Measurements from ENCODE around the gene DHRSX. TPM values are rescaled to one million over a fixed set of nuclear protein-coding genes. Genes with fewer than 3 reads are reported as not detected.
"Not testable (repeated sequence)": the region's sequence is repeated elsewhere in the genome, so short reads cannot be mapped to it uniquely, and the experiment has no call there.

The DHRSX gene
- total RNA-seq, 1 donor from 2014 or later = 29.9 TPM

GRCh38 chrX:2318371-2318770, 182.4 kb downstream of the DHRSX start:
- no peak for DNase-seq (ENCODE audit: low read depth)

GRCh38 chrX:2317527-2318055, 183.2 kb downstream of the DHRSX start:
- DNase-seq (ENCODE audit: low read depth) = no peak

DNA sequence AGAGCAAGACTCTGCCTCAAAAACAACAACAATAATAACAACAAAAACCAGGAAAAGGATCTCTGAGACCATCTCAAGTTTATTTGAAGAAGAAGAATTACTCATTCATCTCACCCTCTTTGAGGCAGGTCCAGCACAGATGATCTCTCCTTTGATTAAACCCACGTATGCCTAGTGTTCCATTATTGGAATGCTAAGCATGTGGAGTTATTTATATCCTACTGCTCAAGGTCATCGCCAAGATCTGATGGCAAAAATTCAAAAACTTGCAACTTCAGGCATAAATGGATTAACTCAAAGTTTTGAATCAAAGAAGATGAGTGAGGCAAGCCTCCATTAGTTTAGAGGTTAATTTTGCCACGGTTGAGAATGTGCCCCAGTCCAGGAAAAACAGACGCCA, 184.2 kb downstream of the DHRSX start:
- DNase-seq (ENCODE audit: low read depth) = no peak

DNA sequence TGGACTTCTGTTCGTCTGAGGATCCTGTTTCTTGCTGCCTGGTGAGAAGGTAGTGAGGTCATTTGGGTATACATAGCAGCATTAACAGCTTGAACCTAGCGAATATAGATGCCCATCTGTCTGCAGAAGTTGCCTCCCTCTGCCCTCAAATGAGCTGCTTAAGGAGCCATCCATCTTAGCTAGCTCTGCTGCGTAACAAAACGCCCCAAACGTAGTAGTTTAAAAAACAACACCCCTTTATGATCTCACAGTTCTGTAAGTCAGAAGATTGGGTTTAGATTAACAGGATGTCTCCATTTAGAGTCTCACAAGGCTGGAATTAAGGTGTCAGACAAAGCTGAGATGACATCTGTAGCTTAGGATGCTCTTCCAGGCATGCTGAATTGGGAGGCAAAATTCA, 185.3 kb downstream of the DHRSX start:
- DNase-seq (ENCODE audit: low read depth) = no peak

GRCh38 chrX:2314831-2315365, 185.9 kb downstream of the DHRSX start:
- peak; percentile 72 for DNase-seq (ENCODE audit: low read depth)

GRCh38 chrX:2313864-2314640, 186.7 kb downstream of the DHRSX start:
- no peak for DNase-seq (ENCODE audit: low read depth)

- DNase-seq (ENCODE audit: low read depth) = peak; percentile 54
Measured at GRCh38 chrX:2312061-2312591, 188.7 kb downstream of the DHRSX start.

DNA sequence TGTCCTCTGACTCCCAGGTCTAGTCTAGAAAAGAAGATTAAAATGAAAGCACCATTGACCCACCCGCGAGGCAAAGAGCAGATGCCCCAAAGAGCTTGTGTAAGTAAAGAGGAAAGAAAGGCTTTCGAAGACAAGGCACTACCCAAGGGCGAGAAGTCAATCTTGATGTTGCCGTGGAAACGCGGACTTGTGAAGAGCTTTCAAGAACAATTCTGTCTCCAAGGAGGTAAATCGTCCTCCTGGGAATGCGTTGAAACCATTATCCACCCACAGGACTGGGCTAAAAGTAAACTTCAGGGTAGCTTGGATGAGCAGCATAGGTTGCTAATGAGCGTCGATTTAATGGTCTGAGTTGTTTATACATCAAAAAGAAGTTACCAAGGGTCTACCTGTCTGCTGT, 189.3 kb downstream of the DHRSX start:
- DNase-seq (ENCODE audit: low read depth) = peak; percentile 18

DNA sequence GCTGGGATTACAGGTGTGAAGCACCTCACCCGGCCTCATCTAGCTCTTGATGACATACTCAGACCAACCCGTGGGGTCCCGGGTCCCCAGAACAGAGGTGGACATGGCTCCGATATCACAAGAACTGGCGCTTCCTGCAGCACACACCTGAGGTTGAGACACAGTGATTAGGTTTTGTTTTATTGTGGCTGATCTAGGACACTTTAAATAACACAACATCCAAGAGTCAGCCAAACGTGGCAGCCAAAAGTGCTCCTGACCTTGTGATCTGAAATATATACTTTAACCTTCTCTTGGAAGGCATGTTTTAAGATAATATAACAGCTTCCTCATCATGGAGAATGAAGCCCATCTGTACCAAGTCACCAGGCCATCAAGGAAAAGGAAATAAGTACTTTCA, 198.9 kb downstream of the DHRSX start:
- DNase-seq (ENCODE audit: low read depth) = no peak

DNA sequence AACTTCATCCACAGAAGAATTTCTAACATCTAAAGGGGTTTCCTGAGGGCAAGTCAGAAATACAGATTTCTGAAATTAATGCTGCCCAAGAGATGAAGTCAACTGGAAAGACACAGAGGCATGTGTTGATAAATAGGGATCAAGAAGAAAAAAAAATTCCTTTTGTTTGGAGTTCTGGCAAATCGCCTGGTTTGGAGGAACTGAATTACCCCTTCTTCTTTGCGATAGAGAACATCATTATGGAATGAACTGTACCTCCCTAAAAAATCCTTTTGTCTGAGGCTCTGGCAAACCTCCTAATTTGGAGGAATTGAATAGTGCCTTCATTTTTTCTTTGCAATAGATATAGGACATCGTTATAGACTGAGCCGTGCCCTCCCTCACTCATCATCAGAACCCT, 200.9 kb downstream of the DHRSX start:
- no peak for DNase-seq (ENCODE audit: low read depth)

DNA sequence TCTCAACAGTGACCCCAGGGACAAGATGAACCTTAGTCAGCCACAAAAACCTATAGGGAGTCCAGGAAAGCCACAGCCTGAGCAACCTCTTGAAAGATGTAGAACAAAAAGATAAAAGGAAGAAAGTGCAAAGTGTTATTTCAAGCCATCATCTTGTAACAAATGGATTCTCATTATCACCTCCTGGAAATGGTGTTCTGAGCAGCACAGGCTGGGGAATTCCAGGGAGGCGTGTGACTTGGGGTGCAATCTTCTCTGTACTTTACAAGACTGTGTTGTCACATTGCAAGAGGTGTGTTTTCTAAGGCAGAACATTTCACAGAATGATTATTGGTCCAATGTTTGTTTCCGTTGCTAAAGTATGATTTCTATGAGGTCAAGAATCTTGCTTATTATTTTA, 214.0 kb downstream of the DHRSX start:
- no peak for DNase-seq (ENCODE audit: low read depth)

DNA sequence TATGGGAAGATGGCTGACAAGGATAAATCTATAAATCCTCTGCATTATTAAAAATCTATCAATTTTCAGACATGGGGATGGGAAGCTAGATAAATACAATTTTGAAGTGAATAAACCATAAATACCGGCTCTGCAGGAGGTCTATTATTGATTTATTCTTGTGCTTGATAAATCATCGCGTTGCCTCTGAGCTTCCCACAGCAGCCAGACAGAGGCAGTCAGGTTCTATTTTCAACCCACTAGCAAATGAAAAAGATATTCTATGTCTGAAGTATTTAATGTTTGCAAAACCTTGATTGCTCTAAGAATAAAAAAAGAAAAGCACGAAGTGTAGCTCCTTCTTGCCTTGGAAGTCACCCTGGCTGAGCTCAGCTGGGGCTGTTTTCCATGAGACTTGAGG, 216.2 kb downstream of the DHRSX start:
- DNase-seq (ENCODE audit: low read depth) = no peak

DNA sequence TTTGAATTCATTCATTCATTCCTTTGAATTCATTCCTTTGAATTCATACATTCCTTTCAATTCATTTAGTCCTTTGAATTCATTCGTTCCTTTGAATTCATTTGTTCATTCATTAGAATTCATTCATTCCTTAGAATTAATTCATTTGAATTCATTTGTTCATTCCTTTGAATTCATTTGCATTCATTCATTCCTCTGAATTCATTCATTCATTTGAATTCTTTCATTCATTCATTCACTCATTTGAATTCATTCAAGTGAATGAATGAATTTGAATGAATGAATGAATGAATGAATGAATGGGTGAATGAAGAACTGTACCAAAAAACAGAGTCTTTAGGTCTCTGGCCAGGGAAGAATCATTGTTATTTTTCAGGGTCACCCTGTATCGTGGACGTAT, 216.6 kb downstream of the DHRSX start:
- no peak for DNase-seq (ENCODE audit: low read depth)

GRCh38 chrX:2283111-2283859, 217.5 kb downstream of the DHRSX start:
- DNase-seq (ENCODE audit: low read depth) = no peak

DNA sequence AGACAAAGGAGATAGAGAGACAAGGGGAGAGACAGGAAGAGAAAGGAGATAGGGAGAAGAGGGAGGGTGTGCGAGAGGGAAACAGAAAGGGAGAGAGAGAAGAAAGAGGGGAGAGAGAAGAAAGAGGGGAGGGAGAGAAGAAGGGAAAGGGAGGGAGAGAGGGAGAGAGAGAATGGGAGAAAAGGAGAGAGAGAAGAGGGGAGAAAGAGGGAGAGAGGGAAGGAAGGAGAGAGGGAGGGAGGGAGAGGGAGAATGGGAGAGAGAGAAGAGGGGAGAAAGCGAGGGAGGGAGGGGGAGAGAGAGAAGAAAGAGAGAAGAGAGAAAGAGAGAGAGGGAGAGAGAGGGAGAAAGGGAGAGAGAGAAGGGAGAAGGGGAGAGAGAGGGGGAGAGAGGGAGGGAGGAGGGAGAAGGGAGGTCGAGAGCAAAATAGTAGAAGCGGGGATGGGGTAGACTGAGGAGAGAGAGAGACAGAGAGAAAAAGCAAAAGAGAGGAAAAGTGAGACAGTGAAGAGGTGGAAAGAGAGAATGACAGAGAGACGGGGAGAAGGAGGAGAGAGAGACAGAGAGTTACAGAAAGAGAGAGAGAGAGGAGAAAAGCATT, 218.2 kb downstream of the DHRSX start:
- DNase-seq (ENCODE audit: low read depth) = no peak

- DNase-seq (ENCODE audit: low read depth) = no peak
Measured at GRCh38 chrX:2272337-2272736, 228.4 kb downstream of the DHRSX start.

- not testable (repeated sequence) for DNase-seq (ENCODE audit: low read depth)
Measured at GRCh38 chrX:2271595-2271994, 229.2 kb downstream of the DHRSX start.

- DNase-seq (ENCODE audit: low read depth) = not testable (repeated sequence)
Measured at GRCh38 chrX:2270783-2271182, 230.0 kb downstream of the DHRSX start.

DNA sequence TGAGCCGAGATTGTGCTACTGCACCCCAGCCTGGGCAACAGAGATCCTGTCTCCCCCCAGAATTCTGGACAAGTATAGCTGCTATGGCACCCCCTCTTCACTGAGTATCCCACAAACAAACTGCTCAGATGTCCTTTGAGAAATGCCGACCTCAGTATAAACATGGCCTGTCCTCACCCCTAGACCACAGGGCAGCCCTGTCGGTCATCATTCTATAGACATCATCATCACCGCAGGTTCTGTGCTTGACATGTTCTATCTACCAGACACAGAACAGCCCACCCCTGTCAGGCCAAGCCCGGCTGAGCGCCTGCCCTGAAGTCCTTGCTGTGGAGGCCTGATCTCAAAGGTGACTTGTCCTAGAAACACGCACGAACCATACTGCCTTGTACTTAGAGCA, 232.9 kb downstream of the DHRSX start:
- DNase-seq (ENCODE audit: low read depth) = no peak

DNA sequence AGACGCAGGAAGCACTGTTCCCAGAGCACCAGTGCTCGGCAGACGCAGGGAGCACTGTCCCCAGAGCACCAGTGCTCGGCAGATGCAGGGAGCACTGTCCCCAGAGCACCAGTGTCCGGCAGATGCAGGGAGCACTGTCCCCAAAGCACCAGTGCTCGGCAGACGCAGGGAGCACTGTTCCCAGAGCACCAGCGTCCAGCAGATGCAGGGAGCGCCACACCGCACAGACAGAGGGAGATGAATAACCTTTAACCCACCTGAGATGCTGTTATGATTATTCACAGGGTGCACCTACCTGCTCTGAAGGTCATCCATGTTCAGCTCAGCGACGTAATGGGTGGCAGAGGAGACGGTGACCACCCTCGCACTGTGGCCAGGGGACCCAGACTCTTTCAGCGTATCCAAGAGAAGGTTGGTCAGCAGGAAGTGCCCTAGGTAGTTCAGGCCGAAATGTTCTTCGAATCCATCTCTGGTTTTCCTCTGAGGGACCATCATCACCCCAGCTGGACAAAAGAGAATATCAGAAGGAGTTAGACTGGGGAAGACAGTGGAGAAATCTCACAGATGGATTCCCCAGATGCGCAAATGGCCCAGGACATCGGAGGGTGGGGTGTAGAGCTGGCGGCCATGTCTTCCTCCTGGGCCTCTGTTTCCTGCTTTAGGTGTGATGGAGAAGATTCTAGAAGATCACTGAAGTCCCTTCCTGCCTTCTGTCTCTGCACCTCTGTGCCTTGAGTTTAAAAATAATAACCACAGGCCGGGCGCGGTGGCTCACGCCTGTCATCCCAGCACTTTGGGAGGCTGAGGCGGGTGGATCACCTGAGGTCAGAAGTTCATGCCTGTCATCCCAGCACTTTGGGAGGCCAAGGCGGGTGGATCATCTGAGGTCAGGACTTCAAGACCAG, 234.1 kb downstream of the DHRSX start:
- DNase-seq (ENCODE audit: low read depth) = no peak
